Hindlimb muscle (tissue), 1 donor: Measurements from ENCODE around the gene ARPP21. TPM values are rescaled to one million over a fixed set of nuclear protein-coding genes. Genes with fewer than 3 reads are reported as not detected.
"Not testable (repeated sequence)": the region's sequence is repeated elsewhere in the genome, so short reads cannot be mapped to it uniquely, and the experiment has no call there.

Experiments
- DNase-seq: peaks from one replicate; pipeline ENCODE4 v3.0.0-alpha.2; 2013
- polyA plus RNA-seq: library from polyadenylated mRNA; unstranded; fragments of 120-200 nt; gene quantifications from one replicate; pipeline ENCODE4 v1.2.1, GENCODE V29; 2013; ENCODE audit not compliant: insufficient read length

Gene ARPP21
- polyA plus RNA-seq, 1 donor = 242 TPM

GRCh38 chr3:35782355-35782754 is 143.0 kb downstream of the ARPP21 start:
- DNase-seq = no peak

GRCh38 chr3:35784169-35784568 is 144.8 kb downstream of the ARPP21 start:
- no peak for DNase-seq

GRCh38 chr3:35785234-35785888 is 146.0 kb downstream of the ARPP21 start:
- no peak for DNase-seq

GRCh38 chr3:35787936-35788335 is 148.6 kb downstream of the ARPP21 start:
- no peak for DNase-seq

- no peak for DNase-seq
These were observed 149.9 kb downstream of the ARPP21 start for GRCh38 chr3:35789042-35789831.

- no peak for DNase-seq
These were observed 151.4 kb downstream of the ARPP21 start for GRCh38 chr3:35790764-35791163.

GRCh38 chr3:35793667-35794066 is 154.3 kb downstream of the ARPP21 start:
- DNase-seq = no peak

GRCh38 chr3:35800960-35801459 is 161.7 kb downstream of the ARPP21 start:
- no peak for DNase-seq

- DNase-seq = no peak
These were observed 175.2 kb downstream of the ARPP21 start for GRCh38 chr3:35814531-35814930.

GRCh38 chr3:35815796-35816195 is 176.5 kb downstream of the ARPP21 start:
- not testable (repeated sequence) for DNase-seq

GRCh38 chr3:35817216-35817615 is 177.9 kb downstream of the ARPP21 start:
- no peak for DNase-seq

GRCh38 chr3:35832140-35832571 is 192.8 kb downstream of the ARPP21 start:
- DNase-seq = no peak
